Epithelial cell of prostate (primary cell): ENCODE results near the gene PDSS2.
A peak's percentile ranks its signal among the peaks of the same experiment; 100 is the strongest.
"Not testable (repeated sequence)": the region's sequence is repeated elsewhere in the genome, so short reads cannot be mapped to it uniquely, and the experiment has no call there.

Experiments used
- DNase-seq: peaks from one replicate; pipeline ENCODE4 v3.0.0-alpha.2; 2011; ENCODE audit warnings: low read depth, low spot score
- H3K27ac ChIP-seq: fragments of 450-650 bp; 2 replicates; pipeline ENCODE4 v1.5.1; 2017; ENCODE audit warnings: mild to moderate bottlenecking

Gene PDSS2

GRCh38 chr6:107136324-107136723, 323.0 kb downstream of the PDSS2 start:
- H3K27ac ChIP-seq, DNase-seq: not testable (repeated sequence)

GRCh38 chr6:107135048-107135680, 324.2 kb downstream of the PDSS2 start:
- H3K27ac ChIP-seq, DNase-seq: not testable (repeated sequence)

GRCh38 chr6:107132330-107132954, 326.9 kb downstream of the PDSS2 start:
- no peak overlapping the region for H3K27ac ChIP-seq
- DNase-seq: no peak

DNA sequence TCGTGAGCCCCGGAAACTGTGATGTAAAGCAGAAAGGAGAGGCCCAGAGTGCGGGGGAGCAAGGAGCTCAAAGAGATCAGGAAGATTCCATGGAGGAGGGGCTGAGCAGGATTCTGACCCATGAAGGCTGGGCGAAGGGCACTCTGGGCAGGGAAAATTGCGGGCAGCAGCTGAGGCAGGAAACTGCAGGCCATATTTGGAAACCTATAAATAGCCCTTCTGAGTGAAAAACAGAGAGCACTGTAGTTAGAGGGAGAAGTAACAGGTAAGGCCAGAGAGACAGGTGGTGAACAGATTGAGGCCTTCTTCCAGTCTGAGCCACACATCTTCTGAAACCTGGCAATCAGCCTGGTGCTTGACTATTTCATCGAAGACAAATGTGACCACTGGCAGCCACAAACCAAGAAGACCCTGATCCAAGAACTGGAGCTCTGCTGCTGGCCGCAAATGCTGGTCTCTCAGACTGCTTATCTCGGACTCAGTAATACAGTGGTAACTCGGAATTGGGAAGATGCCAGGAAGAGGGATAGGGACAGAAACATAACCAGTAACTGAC, 329.9 kb downstream of the PDSS2 start:
- no peak overlapping the region for H3K27ac ChIP-seq
- no peak for DNase-seq

DNA sequence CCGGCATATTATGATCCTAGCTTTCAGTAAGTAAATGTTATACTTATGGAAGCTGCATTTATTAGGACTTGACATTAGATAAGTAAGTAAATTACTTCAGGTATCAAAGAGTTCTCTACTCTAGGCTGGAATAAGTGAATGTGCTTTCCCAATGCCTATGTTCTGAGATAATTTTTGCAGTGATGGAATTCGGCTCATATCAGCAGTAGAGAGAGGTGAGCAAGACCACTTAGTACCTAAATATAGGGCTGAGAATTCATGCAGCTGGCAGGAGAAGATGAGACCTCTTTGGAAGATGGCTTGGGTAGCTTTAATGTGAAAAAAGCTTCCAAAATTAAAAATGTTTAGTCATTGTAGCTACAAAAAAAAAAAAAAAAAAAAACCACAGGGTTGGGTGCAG, 330.8 kb downstream of the PDSS2 start:
- no peak for DNase-seq
- no peak overlapping the region for H3K27ac ChIP-seq

DNA sequence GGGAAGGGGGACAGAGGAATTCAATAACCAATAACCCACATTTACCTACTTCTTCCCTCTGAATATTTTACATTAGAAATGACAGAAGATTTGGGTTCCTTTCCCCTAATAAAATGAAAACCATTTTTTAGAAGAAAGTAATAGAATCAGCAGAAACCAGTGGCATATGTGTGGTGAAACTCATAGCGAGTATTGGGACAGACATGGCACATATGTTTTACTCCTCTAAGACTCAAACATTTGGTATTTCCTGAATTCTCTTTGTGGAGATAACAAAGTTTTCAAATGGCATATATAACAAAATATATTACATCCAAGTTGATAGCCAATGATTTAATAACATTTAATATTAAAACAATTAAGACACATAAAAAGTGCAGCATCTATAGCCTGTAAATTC, 331.2 kb downstream of the PDSS2 start:
- no peak overlapping the region for H3K27ac ChIP-seq
- DNase-seq: no peak

DNA sequence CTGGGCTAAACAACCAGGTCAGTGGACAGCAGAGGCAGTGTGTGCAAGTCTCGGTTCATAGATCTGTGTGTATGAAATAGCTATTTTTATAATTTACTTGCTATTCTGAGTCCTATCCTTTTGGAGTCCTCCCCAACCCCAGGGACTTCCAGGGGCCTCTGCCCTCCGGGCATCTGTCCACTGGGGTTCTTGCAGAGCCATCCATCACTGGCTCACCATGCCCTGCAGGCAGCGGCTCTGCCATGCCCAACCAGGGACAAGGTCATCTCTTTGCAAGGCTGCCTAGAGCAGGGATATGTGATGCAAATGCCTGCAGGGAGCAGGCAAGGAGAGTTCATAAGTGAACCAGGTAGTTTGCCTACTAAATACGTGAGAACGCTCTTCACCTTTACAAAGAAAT, 333.6 kb downstream of the PDSS2 start:
- H3K27ac ChIP-seq: no peak overlapping the region
- no peak for DNase-seq

- DNase-seq: no peak
- no peak overlapping the region for H3K27ac ChIP-seq
These were observed 334.4 kb downstream of the PDSS2 start for GRCh38 chr6:107124934-107125348.

DNA sequence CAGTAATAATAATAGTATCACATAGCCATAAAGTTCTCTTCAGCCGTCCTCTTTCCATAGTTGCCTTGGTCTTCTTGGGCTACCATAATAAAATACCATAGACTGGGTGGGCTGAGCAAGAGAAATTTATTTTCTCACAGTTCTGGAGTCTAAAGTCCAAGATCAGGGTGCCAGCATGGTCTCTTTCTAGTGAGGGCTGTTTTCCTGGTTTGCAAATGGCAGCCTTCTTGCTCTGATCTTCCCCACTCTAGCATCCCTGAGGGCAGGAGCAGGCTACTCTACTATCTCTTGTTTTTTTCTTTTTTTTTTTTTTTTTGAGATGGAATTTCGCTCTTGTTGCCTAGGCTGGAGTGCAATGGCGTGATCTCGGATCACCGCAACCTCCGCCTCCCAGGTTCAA, 335.9 kb downstream of the PDSS2 start:
- no peak for DNase-seq
- no peak overlapping the region for H3K27ac ChIP-seq

- H3K27ac ChIP-seq: no peak overlapping the region
- no peak for DNase-seq
These were observed 336.6 kb downstream of the PDSS2 start for GRCh38 chr6:107122748-107123147.

DNA sequence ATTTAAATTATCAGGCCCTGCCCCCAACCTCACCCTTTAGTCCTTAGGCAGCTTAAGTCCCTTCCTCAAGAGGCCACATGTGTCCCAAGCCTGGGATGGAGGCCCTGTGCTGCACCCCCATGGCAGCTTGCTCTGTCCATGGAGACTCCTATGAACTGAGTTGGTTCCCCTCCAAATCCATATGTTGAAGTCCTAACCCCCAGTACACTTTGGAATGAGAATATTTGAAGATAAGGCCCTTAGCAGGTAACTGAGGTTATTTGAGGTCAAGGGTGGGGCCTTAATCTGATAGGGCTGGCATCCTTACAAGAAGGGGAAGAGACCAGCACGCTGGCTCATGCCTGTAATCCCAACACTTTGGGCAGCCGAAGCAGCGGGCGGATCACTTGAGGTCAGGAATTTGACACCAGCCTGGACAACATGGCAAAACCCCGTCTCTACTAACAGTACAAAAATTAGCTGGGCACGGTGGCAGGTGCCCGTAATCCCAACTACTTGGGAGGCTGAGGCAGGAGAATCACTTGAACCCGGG, 337.3 kb downstream of the PDSS2 start:
- no peak for DNase-seq

GRCh38 chr6:107121266-107121665, 338.1 kb downstream of the PDSS2 start:
- DNase-seq: no peak
- no peak overlapping the region for H3K27ac ChIP-seq

More for the DNA sequence above, 337.3 kb downstream of the PDSS2 start:
- no peak overlapping the region for H3K27ac ChIP-seq

DNA sequence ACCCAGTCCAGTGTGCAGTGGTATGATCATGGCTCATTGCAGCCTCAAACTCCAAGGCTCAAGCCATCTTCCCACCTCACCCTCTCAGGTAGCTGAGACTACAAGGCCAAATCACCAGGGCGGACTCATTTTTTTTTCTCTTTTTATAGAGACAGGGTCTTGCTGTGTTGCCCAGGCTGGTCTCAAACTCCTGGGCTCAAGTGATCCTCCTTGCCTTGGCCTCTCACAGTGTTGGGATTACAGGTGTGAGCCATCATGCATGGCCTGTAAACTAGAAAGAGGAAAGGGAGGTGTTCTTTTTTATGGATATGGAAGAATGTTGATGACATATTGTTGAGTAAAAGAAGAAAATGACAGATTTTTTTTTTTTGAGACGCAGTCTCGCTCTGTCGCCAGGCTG, 339.0 kb downstream of the PDSS2 start:
- no peak for DNase-seq

DNA sequence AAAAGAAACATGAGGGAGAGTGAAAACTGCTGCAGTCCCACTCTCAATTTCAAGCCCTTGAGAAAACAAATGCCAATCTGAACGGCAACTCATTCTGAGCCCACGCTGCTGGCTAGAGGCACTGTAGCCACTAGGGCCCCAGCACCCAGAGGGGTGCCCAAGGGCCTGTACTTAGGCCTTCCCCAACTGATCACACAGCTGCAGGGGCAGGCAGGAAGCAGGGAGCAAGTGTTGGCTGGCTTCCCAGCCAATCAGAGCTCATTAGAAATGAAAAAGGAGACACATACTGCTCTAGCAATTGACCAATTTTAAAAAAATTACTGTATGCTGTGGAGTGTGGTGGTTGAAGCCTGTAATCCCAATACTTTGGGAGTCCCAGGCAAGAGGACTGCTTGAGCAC, 340.4 kb downstream of the PDSS2 start:
- no peak overlapping the region for H3K27ac ChIP-seq
- no peak for DNase-seq

More for the DNA sequence above, 339.0 kb downstream of the PDSS2 start:
- no peak overlapping the region for H3K27ac ChIP-seq

- DNase-seq, H3K27ac ChIP-seq: not testable (repeated sequence)
These were observed 340.8 kb downstream of the PDSS2 start for GRCh38 chr6:107118540-107118939.

DNA sequence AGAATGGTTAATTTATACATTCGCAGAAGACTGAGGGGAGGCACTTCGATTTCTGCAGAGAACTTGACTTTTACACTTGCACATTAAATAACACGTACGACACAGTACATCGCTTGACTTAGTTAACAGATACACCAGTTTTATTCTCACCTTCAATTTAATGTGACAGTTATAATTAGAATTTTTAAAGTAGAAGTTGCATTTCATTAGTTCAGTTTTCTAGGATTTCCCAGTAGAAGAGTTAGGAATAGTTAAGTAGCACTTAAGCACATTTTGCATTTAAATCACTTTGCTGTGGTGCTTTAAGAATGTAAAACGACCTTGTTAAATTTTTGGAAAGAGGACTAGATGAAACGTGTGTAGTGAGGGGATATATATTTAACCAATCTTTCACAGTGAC, 342.4 kb downstream of the PDSS2 start:
- H3K27ac ChIP-seq: no peak overlapping the region
- no peak for DNase-seq

- peak overlapping the region; percentile 54 for H3K27ac ChIP-seq
- no peak for DNase-seq
These were observed 343.0 kb downstream of the PDSS2 start for GRCh38 chr6:107116328-107116892.

DNA sequence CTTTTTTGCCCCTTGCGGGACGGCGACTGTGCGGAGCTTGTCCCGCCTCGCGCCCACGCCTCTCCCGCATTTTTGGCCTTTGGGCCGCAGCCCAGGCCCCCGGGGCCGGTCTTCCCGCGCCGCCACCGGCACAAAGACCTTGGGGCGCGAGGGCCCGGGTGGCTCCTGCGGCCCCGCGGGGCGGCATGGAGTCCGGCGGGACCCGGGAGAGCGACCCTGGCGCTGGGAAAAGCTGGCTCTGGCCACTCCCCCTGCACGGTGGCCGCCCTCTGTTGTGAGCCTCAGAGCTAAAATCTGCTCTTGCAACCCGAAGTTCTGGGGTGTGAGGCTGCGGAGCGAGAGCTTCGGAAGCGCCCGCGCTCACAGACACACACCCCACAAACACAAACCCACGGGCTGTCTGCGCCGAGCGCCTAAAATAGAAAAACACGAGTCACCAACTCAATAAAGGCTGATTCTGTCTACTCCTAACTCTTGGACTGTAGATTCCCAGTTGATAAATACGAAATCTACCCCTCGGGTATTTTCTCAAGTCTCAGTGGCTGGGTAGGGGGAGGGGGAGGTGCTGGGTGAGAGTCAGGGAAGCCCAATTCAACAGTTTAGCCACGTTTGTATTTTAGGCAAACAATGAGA, 343.6 kb downstream of the PDSS2 start:
- DNase-seq: no peak
- peak overlapping the region; percentile 54 for H3K27ac ChIP-seq

DNA sequence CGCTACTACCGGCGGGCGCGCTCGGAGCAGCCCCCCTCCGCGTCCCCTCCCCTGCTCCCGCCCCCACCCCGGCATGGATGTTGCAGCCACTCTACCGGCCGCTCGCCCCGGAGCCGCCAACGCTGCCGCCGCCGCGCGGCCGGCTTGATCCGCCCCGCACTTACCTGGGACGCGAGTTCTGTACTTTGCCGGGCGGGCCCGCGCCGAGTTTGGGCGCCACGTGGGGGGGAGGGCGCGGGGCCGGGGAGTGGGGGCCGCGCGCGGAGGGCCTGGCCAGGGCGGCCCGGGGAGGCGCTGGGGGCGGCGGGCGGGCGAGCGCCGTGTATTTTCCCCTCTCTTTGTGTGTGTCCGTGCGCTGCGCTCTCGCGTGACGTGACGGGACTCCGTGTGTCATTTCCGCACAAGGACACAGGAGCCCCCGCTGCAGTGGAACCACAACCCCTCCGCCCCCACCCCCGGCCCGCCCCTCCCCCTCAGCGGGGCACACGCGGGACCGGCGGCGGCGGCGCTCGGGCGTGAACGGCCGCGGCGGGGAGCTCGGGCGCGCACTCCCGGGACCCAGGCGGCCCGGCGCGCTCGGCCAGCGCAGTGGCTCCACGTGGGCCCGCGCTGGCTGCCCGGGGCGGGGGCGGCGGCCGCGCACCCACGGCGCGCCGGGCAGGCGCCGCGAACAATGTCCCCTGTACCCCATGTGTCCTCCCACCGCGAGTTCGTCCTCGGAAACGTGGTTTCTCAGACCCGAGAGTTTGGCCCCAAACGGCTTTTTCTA, 344.3 kb downstream of the PDSS2 start, which contains the start of gene BEND3:
Gene BEND3 (minus strand): TSS at position 590 of the 769 bp plus-strand sequence. CDS start 16,230 bp downstream, outside the sequence.
- peak within 1 kb of the TSS; percentile 54 for H3K27ac ChIP-seq
- no peak for DNase-seq
